GM12878 (cell line): Measurements from ENCODE around the gene WDFY1. TPM values are rescaled to one million over a fixed set of nuclear protein-coding genes. Genes with fewer than 3 reads are reported as not detected.
A peak's percentile ranks its signal among the peaks of the same experiment; 100 is the strongest.

Experiments
- ATF7 ChIP-seq: fragments of 450-650 bp; IDR thresholded peaks from 2 replicates; pipeline ENCODE4 v1.6.1; 2016; ENCODE audit warnings: low read depth, mild to moderate bottlenecking
- CBFB ChIP-seq: IDR thresholded peaks from 2 replicates; pipeline ENCODE4 v1.6.1; 2016; ENCODE audit warnings: antibody characterized with exemption, low read depth
- CBX5 ChIP-seq: sonication (generic); IDR thresholded peaks from 2 replicates; pipeline ENCODE4 v1.6.1; 2016; ENCODE audit warnings: low read depth, moderate library complexity, mild to moderate bottlenecking, inconsistent platforms
- CREM ChIP-seq: IDR thresholded peaks from 2 replicates; pipeline ENCODE4 v1.6.1; 2014; ENCODE audit warnings: antibody characterized with exemption, low read depth
- EGR1 ChIP-seq, 2 experiments: IDR thresholded peaks; 1 replicate in 1 of 2; 2 replicates in 1 of 2; pipeline ENCODE4 v1.6.1; 2011 to 2012; ENCODE audit warnings: low read depth in 2 of 2, low read length in 2 of 2, borderline replicate concordance in 1 of 2, mild to moderate bottlenecking in 1 of 2, moderate library complexity in 1 of 2
- FOS ChIP-seq: IDR thresholded peaks from 3 replicates; pipeline ENCODE4 v1.6.1; 2011; ENCODE audit warnings: borderline replicate concordance; ENCODE audit not compliant: insufficient read length; ENCODE audit errors: extremely low read depth
- HSF1 ChIP-seq: fragments of 150-350 bp; IDR thresholded peaks from 2 replicates; pipeline ENCODE4 v1.6.1; 2014; ENCODE audit warnings: mild to moderate bottlenecking, low read depth, low read length
- KDM1A ChIP-seq: fragments of 200-600 bp; sonication (generic); IDR thresholded peaks from 2 replicates; pipeline ENCODE4 v1.6.1; 2016; ENCODE audit warnings: borderline replicate concordance
- MYB ChIP-seq: fragments of 150-350 bp; IDR thresholded peaks from 2 replicates; pipeline ENCODE4 v1.6.1; 2014; ENCODE audit warnings: mild to moderate bottlenecking, low read depth, low read length, borderline replicate concordance
- NR2C1 ChIP-seq: fragments of 450-650 bp; IDR thresholded peaks from 2 replicates; pipeline ENCODE4 v1.6.1; 2017; ENCODE audit warnings: antibody characterized with exemption, mild to moderate bottlenecking, moderate library complexity
- NR2F1 ChIP-seq: fragments of 450-650 bp; conservative IDR thresholded peaks from 2 replicates; pipeline ENCODE4 v1.6.1; 2017; ENCODE audit warnings: mild to moderate bottlenecking
- PAX8 ChIP-seq: fragments of 450-650 bp; IDR thresholded peaks from 2 replicates; pipeline ENCODE4 v1.6.1; 2017; ENCODE audit warnings: mild to moderate bottlenecking, moderate library complexity
- PBX3 ChIP-seq: IDR thresholded peaks from 2 replicates; pipeline ENCODE4 v1.6.1; 2011; ENCODE audit warnings: mild to moderate bottlenecking, low read depth, low read length, moderate library complexity; ENCODE audit not compliant: insufficient replicate concordance
- POLR2AphosphoS5 ChIP-seq: IDR thresholded peaks from 2 replicates; pipeline ENCODE4 v1.6.1; 2011; ENCODE audit warnings: mild to moderate bottlenecking, low read length, inconsistent platforms
- SIN3A ChIP-seq: IDR thresholded peaks from 2 replicates; pipeline ENCODE4 v1.6.1; 2012; ENCODE audit warnings: low read depth, low read length, improper control_type of control experiment
- SKIL ChIP-seq: fragments of 450-650 bp; IDR thresholded peaks from 2 replicates; pipeline ENCODE4 v1.6.1; 2017; ENCODE audit warnings: mild to moderate bottlenecking, low read depth, inconsistent platforms; ENCODE audit not compliant: poor library complexity, severe bottlenecking
- SMARCA5 ChIP-seq: fragments of 450-650 bp; IDR thresholded peaks from 2 replicates; pipeline ENCODE4 v1.6.1; 2017; ENCODE audit warnings: mild to moderate bottlenecking
- SRF ChIP-seq, 2 experiments: IDR thresholded peaks; 2 replicates each; pipeline ENCODE4 v1.6.1; 2011; ENCODE audit warnings: low read depth in 2 of 2, low read length in 2 of 2, mild to moderate bottlenecking in 1 of 2, moderate library complexity in 1 of 2
- TARDBP ChIP-seq: IDR thresholded peaks from 2 replicates; pipeline ENCODE4 v1.6.1; 2016; ENCODE audit warnings: borderline replicate concordance
- TBL1XR1 ChIP-seq: IDR thresholded peaks from 2 replicates; pipeline ENCODE4 v1.6.1; 2012; ENCODE audit warnings: low read depth, low read length, improper control_type of control experiment
- ZNF592 ChIP-seq: fragments of 450-650 bp; IDR thresholded peaks from 2 replicates; pipeline ENCODE4 v1.6.1; 2017; ENCODE audit warnings: mild to moderate bottlenecking, moderate library complexity
- polyA plus RNA-seq, 11 experiments: library from polyadenylated mRNA; depleted of rRNA in 4 of 11; unstranded in 6 of 11; stranded (reverse) in 5 of 11; fragments of >200 nt; fragmentation: Nextera tagmentation in 4 of 11; fragmentation: Illumina TruSeq in 1 of 11; extraction: Ambion mirVana in 4 of 11; extraction: Trizol in 1 of 11; gene quantifications; 1 replicate in 1 of 11; 2 replicates in 10 of 11; pipeline versions ENCODE4 v1.2.1 to v1.2.3, GENCODE V29; 2011 to 2016; ENCODE audit warnings: inconsistent platforms in 2 of 11, missing spikeins in 2 of 11, low read depth in 1 of 11
- total RNA-seq, 4 experiments: library from RNA; depleted of rRNA in 3 of 4; stranded (reverse); fragments of >200 nt in 3 of 4; fragmentation: Illumina TruSeq in 1 of 4; extraction: Trizol in 1 of 4; gene quantifications; 2 replicates each; pipeline versions ENCODE4 v1.2.1 to v1.2.3, GENCODE V29; 2013 to 2021

WDFY1 gene
- total and polyA plus RNA-seq, 10 of the 15 experiments (the other 5 are each of a cell fraction or from before 2014, with no cell fraction given): 2.9 to 28.1 (median 13.1) TPM

GRCh38 chr2:223944703-223945531 is at the start of gene WDFY1 (continued):
- TF ChIP-seq SMARCA5 (peak; percentile 90), EGR1 (IDR thresholded peaks at IDR 0.05; ENCODE audit: borderline replicate concordance in 1 of 2, low read depth in 2 of 2, low read length in 2 of 2) (peak in 1 of 2 experiments; percentile 65; a peak in 2 of 3 replicates), TBL1XR1 (0 out of 2 replicates have a peak, but pooled peaks have one; percentile 18), CBX5 (peak; percentile 89; the same call in 1 of the 2 replicates), ZNF592 (no peak), ATF7 (no peak), SIN3A (peak; percentile 75; the same call in 1 of the 2 replicates), CBFB (peak; percentile 22; the same call in 1 of the 2 replicates), HSF1 (no peak), PBX3 (peak; percentile 71), NR2C1 (0 out of 2 replicates have a peak, but pooled peaks have one; percentile 11), CREM (peak; percentile 52; the same call in 1 of the 2 replicates), POLR2AphosphoS5 (peak; percentile 78), SKIL (no peak), KDM1A (no peak), NR2F1 (peak; percentile 64), MYB (no peak), TARDBP (0 out of 2 replicates have a peak, but pooled peaks have one; percentile 51), PAX8 (no peak), FOS (no peak), SRF (IDR thresholded peaks at IDR 0.05; ENCODE audit: low read depth in 2 of 2, low read length in 2 of 2) (peak in 1 of 2 experiments; percentile 95; a peak in 2 of 4 replicates)
